Thyroid gland (tissue), 4 donors: ENCODE data around the gene ATP6V1A. TPM values are rescaled to one million over a fixed set of nuclear protein-coding genes. Genes with fewer than 3 reads are reported as not detected.

Source experiments
- DNase-seq, 2 donors: peaks; one replicate each; pipeline ENCODE4 v3.0.0-alpha.2; 2019
- H3K27ac ChIP-seq, 3 donors: fragments of 200-600 bp; sonication (generic); 1 replicate in 2 of 3; 2 replicates in 1 of 3; pipeline ENCODE4 v1.5.1; 2016 to 2019; ENCODE audit warnings: mild to moderate bottlenecking in 1 of 3, moderate library complexity in 1 of 3
- H3K27me3 ChIP-seq: fragments of 200-600 bp; sonication (generic); one replicate; pipeline ENCODE4 v1.5.1; 2019
- H3K36me3 ChIP-seq, 2 donors: fragments of 200-600 bp; sonication (generic); one replicate each; pipeline ENCODE4 v1.5.1; 2016 to 2019
- H3K4me1 ChIP-seq, 2 donors: fragments of 200-600 bp; sonication (generic); one replicate each; pipeline ENCODE4 v1.5.1; 2017 to 2019
- H3K4me3 ChIP-seq, 3 donors: fragments of 200-600 bp; sonication (generic); replicated peaks in 1 of 3; 1 replicate in 2 of 3; 2 replicates in 1 of 3; pipeline ENCODE4 v1.5.1; 2016; ENCODE audit warnings: mild to moderate bottlenecking in 1 of 3
- H3K9me3 ChIP-seq: fragments of 200-600 bp; sonication (generic); one replicate; pipeline ENCODE4 v1.5.1; 2017
- CTCF ChIP-seq, 6 experiments: fragments of 200-600 bp in 3 of 6; fragments of 450-650 bp in 3 of 6; sonication (generic) in 3 of 6; IDR thresholded peaks; one replicate each; pipeline ENCODE4 v1.5.1; 2016 to 2019; ENCODE audit warnings: antibody characterized with exemption in 6 of 6, mild to moderate bottlenecking in 2 of 6, inconsistent platforms in 1 of 6, moderate library complexity in 1 of 6
- POLR2A ChIP-seq, 2 donors: fragments of 450-650 bp; IDR thresholded peaks; one replicate each; pipeline ENCODE4 v1.6.1; 2017; ENCODE audit warnings: antibody characterized with exemption in 2 of 2, mild to moderate bottlenecking in 2 of 2, moderate library complexity in 1 of 2
- WGBS, 2 donors: methylation state at CpG; one replicate each; pipeline ENCODE4 v1.1.5; 2017; 5-methylcytosine and 5-hydroxymethylcytosine counted together
- intact Hi-C: fragments of 100-400 bp; cut with DNase I; formaldehyde crosslinking; loops from one replicate; pipeline ENCODE4 v1.15.1; 2023
- total RNA-seq, 4 donors: library from RNA; depleted of rRNA; stranded (reverse); fragments of >200 nt; gene quantifications; one replicate each; pipeline ENCODE4 v1.2.3, GENCODE V29; 2016

The ATP6V1A gene
- total RNA-seq, 4 donors from 2014 or later = 75.4 to 157 (median 112) TPM

- no peaks in the 10 kb centered on the region for H3K4me1 ChIP-seq
- H3K27me3 ChIP-seq = no peaks in the 10 kb centered on the region
- TF ChIP-seq POLR2A (IDR thresholded peaks at IDR 0.05) (no peak), CTCF (IDR thresholded peaks at IDR 0.05) (no peak)
- no peak overlapping the region for H3K4me3 ChIP-seq
- H3K36me3 ChIP-seq = no peaks in the 10 kb centered on the region
- no peak for DNase-seq
- no peak overlapping the region for H3K27ac ChIP-seq
- intact Hi-C loops = no loop called here
- 60 to 61% methylated on average over 3 of the region's 3 CpGs for WGBS, 2 donors
- H3K9me3 ChIP-seq = no peaks in the 10 kb centered on the region
Measured at GRCh38 chr3:113712129-113712528, 34.7 kb upstream of the ATP6V1A start.

- Histone ChIP-seq H3K4me1 (no peaks in the 10 kb centered on the region), H3K27me3 (no peaks in the 10 kb centered on the region), H3K9me3 (no peaks in the 10 kb centered on the region), H3K36me3 (no peaks in the 10 kb centered on the region), H3K27ac (no peak overlapping the region), H3K4me3 (no peak overlapping the region)
- TF ChIP-seq POLR2A (IDR thresholded peaks at IDR 0.05) = no peak
- no peak for TF ChIP-seq CTCF (IDR thresholded peaks at IDR 0.05)
- intact Hi-C loops = no loop called here
- DNase-seq = no peak
- 55 to 64% methylated on average over 1 of the region's 1 CpG for WGBS, 2 donors
Measured at GRCh38 chr3:113714702-113715101, 32.1 kb upstream of the ATP6V1A start.

- Histone ChIP-seq H3K4me1 (no peaks in the 10 kb centered on the region), H3K27me3 (no peaks in the 10 kb centered on the region), H3K4me3 (no peak overlapping the region), H3K27ac (no peak overlapping the region), H3K36me3 (peaks cover 12 to 21% of the 10 kb centered on the region in 2 donors), H3K9me3 (no peaks in the 10 kb centered on the region)
- WGBS, 2 donors = 85 to 95% methylated on average over 3 of the region's 3 CpGs
- no peak for DNase-seq
- intact Hi-C loops = no loop called here
- TF ChIP-seq POLR2A (IDR thresholded peaks at IDR 0.05) = no peak
- TF ChIP-seq CTCF (IDR thresholded peaks at IDR 0.05) = no peak
Measured at GRCh38 chr3:113717308-113717707, 29.5 kb upstream of the ATP6V1A start.

GRCh38 chr3:113717818-113718217 lies 29.0 kb upstream of the ATP6V1A start:
- Histone ChIP-seq H3K4me3 (no peak overlapping the region), H3K9me3 (no peaks in the 10 kb centered on the region), H3K27me3 (no peaks in the 10 kb centered on the region), H3K4me1 (no peaks in the 10 kb centered on the region), H3K27ac (no peak overlapping the region), H3K36me3 (peaks cover 12 to 26% of the 10 kb centered on the region in 2 donors)
- TF ChIP-seq CTCF (IDR thresholded peaks at IDR 0.05) = no peak
- no peak for TF ChIP-seq POLR2A (IDR thresholded peaks at IDR 0.05)
- intact Hi-C loops = no loop called here
- DNase-seq = no peak
- WGBS, 2 donors = 96 to 100% methylated on average over 3 of the region's 3 CpGs

- H3K27ac ChIP-seq = no peak overlapping the region
- H3K9me3 ChIP-seq = no peaks in the 10 kb centered on the region
- intact Hi-C loops = no loop called here
- 84 to 92% methylated on average over 1 of the region's 1 CpG for WGBS, 2 donors
- H3K36me3 ChIP-seq = peaks cover 15 to 28% of the 10 kb centered on the region in 2 donors
- H3K27me3 ChIP-seq = no peaks in the 10 kb centered on the region
- H3K4me1 ChIP-seq = no peaks in the 10 kb centered on the region
- TF ChIP-seq POLR2A (IDR thresholded peaks at IDR 0.05) = no peak
- no peak for TF ChIP-seq CTCF (IDR thresholded peaks at IDR 0.05)
- no peak overlapping the region for H3K4me3 ChIP-seq
- no peak for DNase-seq
Measured at GRCh38 chr3:113719294-113719693, 27.5 kb upstream of the ATP6V1A start.
